SHP77 treated with DMSO at 0.1 percent for 48 hours (cell line): ENCODE results near the gene CCDC15.
"Not testable (repeated sequence)": the region's sequence is repeated elsewhere in the genome, so short reads cannot be mapped to it uniquely, and the experiment has no call there.

Experiments used
- DNase-seq: peaks from one replicate; lab custom pipeline; 2025; lab: John Stamatoyannopoulos, UW

CCDC15 gene

GRCh38 chr11:125081098-125081798 lies 127.2 kb downstream of the CCDC15 start:
- no peak for DNase-seq

DNA sequence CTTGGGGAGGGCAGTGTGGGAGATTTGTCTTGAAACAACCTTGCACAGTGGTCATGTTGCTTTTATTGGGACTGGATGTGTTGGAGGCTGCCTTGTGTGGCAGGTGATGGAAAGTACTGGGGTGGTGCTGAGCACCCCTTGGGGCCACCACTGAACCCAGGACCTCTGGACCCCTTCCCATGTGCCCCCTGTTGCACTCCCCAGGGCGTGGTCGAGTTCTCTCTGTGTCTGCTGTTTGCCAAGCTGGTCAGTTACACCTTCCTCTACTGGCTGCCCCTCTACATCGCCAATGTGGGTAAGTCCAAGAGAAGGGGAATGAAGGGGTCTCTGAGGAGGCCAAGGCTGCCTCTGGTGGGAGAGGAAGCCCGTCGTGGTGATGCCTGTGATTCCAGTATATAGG lies 128.0 kb downstream of the CCDC15 start:
- no peak for DNase-seq

DNA sequence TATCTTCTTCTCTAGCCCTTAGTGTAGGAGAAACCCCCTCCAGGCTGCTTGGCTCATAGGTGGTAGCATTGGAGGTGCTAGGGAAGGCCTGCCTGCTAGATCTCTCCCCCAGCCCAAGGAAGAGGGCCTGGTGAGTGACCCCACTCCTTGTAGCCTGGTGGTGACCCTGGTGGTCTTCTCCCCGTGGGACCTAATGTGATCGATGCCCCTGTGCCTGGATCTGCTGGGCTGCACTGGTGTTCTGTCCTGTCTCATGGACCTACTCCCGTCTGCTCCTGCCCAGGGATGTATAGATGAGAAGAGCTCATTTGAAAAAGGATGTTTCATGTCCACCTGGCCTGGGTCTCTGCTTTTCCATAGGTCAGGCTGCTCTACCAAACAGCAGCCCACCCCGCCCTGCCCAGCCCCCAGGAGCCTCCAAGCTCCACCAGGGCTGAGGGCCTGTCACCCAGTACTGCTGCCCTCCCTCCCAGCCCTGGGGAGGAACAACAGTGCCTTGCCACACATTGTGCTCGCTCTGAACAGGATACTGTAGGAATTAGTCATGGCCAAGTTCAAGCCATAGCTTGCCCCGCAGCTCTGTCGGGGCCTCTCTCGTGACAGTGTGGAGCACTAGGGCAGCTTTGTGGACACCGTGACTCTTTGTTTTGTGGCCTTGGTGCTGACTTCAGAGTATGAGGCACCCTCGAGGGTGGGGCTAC lies 128.8 kb downstream of the CCDC15 start:
- no peak for DNase-seq

DNA sequence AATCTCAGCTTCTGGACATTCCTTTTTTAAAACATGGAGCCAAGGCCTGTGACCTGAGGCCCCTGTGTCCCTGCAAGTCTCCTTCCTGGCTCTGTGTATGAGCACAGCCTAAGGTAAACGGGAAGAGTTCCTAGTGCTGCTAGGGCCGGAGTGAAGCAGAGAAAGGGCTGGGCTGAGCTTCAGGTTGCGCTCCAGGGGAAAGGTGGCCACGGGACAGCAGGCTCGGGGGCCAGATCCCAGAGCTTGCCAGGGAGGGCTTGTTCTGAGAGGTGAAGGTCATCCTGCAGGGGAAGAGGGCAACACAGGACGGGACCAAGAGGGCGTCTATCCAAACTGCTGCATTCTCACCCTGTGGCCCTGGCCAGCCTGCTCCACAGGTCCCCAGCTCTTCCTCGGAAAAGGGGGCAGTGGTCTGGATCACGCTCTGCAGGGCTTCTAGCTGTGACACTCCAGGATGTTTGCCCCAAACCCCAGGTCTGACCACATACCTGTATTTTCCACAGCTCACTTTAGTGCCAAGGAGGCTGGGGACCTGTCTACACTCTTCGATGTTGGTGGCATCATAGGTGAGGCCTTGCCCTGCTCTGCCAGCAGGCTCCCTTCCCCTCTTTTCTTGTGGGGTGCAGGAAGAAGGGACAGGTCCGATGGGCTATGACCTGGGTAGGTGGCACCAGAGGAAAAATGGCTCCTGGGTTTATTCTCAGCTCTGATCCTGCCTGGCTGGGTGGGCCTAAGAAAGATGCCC lies 129.5 kb downstream of the CCDC15 start:
- no peak for DNase-seq

- DNase-seq = no peak
Observed at GRCh38 chr11:125084057-125084416, 130.0 kb downstream of the CCDC15 start.

- no peak for DNase-seq
Observed at GRCh38 chr11:125084761-125085231, 130.8 kb downstream of the CCDC15 start.

DNA sequence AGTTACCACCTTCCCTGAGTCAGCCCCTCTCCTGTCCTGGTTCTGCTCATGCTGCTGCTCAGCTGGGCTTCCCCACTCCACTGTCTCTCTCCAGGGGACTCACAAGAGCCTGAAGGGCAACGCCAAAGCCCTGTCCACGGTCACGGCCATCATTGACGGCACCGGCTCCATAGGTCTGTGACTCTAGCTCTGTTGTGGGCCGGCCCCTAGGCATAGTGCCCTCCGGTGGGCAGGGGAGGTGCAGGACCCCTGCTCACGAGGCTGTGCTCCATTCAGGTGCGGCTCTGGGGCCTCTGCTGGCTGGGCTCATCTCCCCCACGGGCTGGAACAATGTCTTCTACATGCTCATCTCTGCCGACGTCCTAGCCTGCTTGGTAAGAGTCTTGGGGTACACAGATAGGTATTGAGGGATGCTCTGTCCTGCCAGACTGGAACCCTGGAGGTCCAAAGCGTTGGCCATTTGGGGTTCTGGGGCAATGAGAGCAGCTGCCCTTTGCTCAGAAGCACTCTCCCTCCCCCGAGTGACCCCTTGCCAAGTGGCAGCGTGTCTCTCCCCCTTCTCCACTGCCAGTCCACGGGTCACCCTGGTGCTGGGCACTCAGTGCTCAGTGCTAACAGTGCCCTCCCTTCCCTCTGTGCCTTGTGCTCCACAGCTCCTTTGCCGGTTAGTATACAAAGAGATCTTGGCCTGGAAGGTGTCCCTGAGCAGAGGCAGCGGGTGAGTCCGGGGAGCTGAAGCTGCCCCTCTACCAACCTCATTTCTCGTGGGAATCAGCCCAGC lies 131.5 kb downstream of the CCDC15 start:
- DNase-seq = no peak

GRCh38 chr11:125086633-125087296 lies 132.8 kb downstream of the CCDC15 start:
- no peak for DNase-seq

- no peak for DNase-seq
Observed at GRCh38 chr11:125088123-125088522, 134.1 kb downstream of the CCDC15 start.

DNA sequence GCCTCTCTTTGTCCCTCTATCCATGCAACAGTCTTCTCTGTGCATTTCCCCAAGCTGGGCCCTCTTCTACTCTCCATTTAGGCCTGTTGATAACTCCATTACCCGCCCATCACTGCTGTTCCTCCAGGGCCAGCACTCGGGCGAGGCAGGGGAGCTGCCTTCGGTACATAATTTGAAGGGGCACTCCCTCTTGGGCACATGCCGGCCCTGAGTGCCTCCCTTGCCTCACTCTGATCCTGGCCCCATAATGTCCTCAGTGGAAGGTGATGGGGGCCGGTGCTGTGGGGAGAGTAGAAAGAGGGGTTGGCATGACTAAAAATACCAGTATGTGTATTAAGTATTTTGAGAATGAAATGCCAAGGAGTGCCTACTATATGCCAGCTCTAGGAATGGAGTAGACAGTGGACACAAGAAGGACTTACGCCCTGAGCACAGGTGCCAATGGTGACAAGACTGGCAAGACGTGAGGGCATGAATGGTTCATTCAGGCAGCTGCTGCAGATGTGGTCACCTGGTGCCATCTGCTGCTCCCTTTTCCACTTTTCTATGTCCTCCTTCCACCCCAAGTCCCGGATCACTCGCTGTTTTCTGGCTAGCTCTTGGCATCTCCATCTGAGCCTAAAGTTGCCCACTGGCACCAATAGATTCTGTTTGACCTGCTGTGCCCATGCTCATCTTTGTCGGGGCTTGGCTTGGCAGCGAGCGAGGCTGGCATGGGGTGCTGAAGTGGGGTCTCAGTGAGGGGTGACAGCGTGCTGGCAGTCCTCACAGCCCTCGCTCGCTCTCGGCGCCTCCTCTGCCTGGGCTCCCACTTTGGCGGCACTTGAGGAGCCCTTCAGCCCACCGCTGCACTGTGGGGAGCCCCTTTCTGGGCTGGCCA lies 134.8 kb downstream of the CCDC15 start:
- no peak for DNase-seq

DNA sequence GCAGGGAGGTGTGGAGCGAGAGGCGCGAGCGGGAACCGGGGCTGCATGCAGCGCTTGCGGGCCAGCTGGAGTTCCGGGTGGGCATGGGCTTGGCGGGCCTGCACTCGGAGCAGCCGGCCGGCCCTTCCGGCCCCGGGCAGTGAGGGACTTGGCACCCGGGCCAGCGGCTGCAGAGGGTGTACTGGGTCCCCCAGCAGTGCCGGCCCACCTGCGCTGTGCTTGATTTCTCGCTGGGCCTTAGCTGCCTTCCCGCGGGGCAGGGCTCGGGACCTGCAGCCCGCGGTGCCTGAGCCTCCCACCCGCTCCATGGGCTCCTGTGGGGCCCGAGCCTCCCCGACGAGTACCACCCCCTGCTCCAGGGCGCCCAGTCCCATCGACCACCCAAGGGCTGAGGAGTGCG lies 135.5 kb downstream of the CCDC15 start:
- DNase-seq = not testable (repeated sequence)

DNA sequence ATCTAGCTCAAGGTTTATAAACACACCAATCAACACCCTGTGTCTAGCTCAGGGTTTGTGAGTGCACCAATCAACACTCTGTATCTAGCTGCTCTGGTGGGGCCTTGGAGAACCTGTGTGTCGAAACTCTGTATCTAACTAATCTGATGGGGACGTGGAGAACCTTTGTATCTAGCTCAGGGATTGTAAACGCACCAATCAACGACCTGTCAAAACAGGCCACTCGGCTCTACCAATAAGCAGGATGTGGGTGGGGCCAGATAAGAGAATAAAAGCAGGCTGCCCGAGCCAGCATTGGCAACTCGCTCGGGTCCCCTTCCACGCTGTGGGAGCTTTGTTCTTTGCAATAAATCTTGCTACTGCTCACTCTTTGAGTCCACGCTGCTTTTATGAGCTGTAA lies 136.1 kb downstream of the CCDC15 start:
- not testable (repeated sequence) for DNase-seq

- DNase-seq = no peak
Observed at GRCh38 chr11:125090816-125091215, 136.8 kb downstream of the CCDC15 start.
